Transverse colon (tissue), 4 donors: ENCODE data around the gene C5orf46. TPM values are rescaled to one million over a fixed set of nuclear protein-coding genes. Genes with fewer than 3 reads are reported as not detected.

Experiments
- DNase-seq: peaks from one replicate; pipeline ENCODE4 v3.0.0-alpha.2; 2019
- H3K27ac ChIP-seq, 4 donors: fragments of 200-600 bp; sonication (generic); 2 replicates each; pipeline ENCODE4 v1.5.1; 2016 to 2018; ENCODE audit warnings: inconsistent platforms in 4 of 4
- H3K27me3 ChIP-seq: fragments of 200-600 bp; sonication (generic); 2 replicates; pipeline ENCODE4 v1.5.1; 2017; ENCODE audit warnings: inconsistent platforms
- H3K36me3 ChIP-seq, 4 donors: fragments of 200-600 bp; sonication (generic); 2 replicates each; pipeline ENCODE4 v1.5.1; 2017 to 2019; ENCODE audit warnings: inconsistent platforms in 4 of 4
- H3K4me1 ChIP-seq, 4 donors: fragments of 200-600 bp; sonication (generic); 2 replicates each; pipeline ENCODE4 v1.5.1; 2017 to 2020; ENCODE audit warnings: inconsistent platforms in 4 of 4
- H3K4me3 ChIP-seq, 4 donors: fragments of 200-600 bp; sonication (generic); 1 replicate in 1 of 4; 2 replicates in 3 of 4; pipeline versions ENCODE4 v1.5.1 to v1.6.1; 2017 to 2019; ENCODE audit warnings: inconsistent platforms in 4 of 4
- H3K9me3 ChIP-seq, 2 donors: fragments of 200-600 bp; sonication (generic); 2 replicates each; pipeline ENCODE4 v1.5.1; 2017 to 2019; ENCODE audit warnings: inconsistent platforms in 2 of 2
- EP300 ChIP-seq: sonication (generic); formaldehyde crosslinking; IDR thresholded peaks from one replicate; pipeline ENCODE4 v1.6.1; 2017; ENCODE audit warnings: antibody characterized with exemption, low read depth
- POLR2A ChIP-seq: fragments of 450-650 bp; IDR thresholded peaks from one replicate; pipeline ENCODE4 v1.6.1; 2016; ENCODE audit warnings: antibody characterized with exemption, mild to moderate bottlenecking, moderate library complexity
- POLR2AphosphoS5 ChIP-seq, 3 donors: sonication (generic); formaldehyde crosslinking; IDR thresholded peaks; one replicate each; pipeline ENCODE4 v1.6.1; 2016; ENCODE audit warnings: antibody characterized with exemption in 3 of 3
- WGBS, 2 donors: methylation state at CpG; one replicate each; pipeline ENCODE4 v1.1.5; 2018; ENCODE audit warnings: low coverage in 1 of 2; 5-methylcytosine and 5-hydroxymethylcytosine counted together
- in situ Hi-C, 4 donors: fragments of 200-750 bp; cut with MboI; loops; one replicate each; pipeline versions ENCODE4 v1.15.0 to v1.15.1; 2017; ENCODE audit warnings: low sequenced_read_pairs in 3 of 4, low pct_ligation_motif_present in 1 of 4, low pct_unique_long_range_greater_than_20kb in 1 of 4
- intact Hi-C: fragments of 100-400 bp; cut with DNase I; formaldehyde crosslinking; loops from one replicate; pipeline ENCODE4 v1.15.1; 2023; ENCODE audit warnings: low total_unique reads
- total RNA-seq, 4 donors: library from RNA; depleted of rRNA; stranded (reverse); fragments of >200 nt; gene quantifications; one replicate each; pipeline ENCODE4 v1.1.0, GENCODE V29; 2016
- TF ChIP-seq, protein P1 (sequence below), 5 experiments: fragments of 200-600 bp in 3 of 5; fragments of 450-650 bp in 2 of 5; sonication (generic) in 3 of 5; IDR thresholded peaks; 1 replicate in 2 of 5; 2 replicates in 3 of 5; pipeline ENCODE4 v1.5.1; 2016 to 2017; ENCODE audit warnings: antibody characterized with exemption in 5 of 5, inconsistent platforms in 3 of 5, mild to moderate bottlenecking in 2 of 5, moderate library complexity in 1 of 5

The C5orf46 gene
- total RNA-seq, 4 donors from 2014 or later = not detected

DNA sequence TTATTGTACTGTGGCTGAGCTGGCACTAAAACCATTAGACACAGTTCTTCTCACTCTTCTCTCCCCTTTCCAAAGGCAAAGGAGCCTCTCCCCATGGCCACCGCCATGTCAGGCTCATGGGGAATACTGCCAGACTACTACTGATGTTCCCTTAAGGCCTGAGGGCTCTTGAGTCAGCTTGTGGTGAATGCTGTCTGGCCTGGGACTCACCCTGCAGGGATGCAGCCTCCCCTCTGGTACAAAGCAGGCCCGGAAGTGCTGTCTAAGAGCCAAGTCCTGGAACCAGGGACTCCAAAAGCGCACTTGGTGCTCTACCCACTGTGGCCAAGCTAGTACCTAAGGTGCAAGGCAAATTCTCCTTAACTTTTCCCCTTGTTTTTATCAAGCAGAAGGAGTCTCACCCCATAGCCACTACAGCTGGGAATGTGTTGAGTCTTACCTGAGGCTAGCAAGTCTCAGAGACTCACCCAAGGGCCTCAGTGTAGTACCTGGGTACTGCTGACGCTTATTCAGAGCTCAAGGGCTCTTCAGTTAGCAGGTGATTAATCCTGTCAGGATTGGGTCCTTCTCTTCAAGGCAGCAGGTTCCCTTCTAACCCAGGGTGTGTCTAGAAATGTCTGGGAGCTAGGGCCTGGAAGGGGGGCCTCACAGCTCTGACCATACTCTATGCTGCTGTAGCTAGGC, 33.2 kb upstream of the C5orf46 start:
- intact Hi-C loops = no loop called here
- H3K27me3 ChIP-seq = no peaks in the 10 kb centered on the region
- DNase-seq = no peak
- in situ Hi-C loops = loop anchor here in 1 of 4 donors (10.0 kb wide), 1 partner anchor 55 kb away; no protein-coding TSS in a partner anchor
- H3K4me1 ChIP-seq = no peaks in the 10 kb centered on the region
- H3K9me3 ChIP-seq = no peaks in the 10 kb centered on the region
- WGBS, 2 donors = 87 to 91% methylated on average over 3 to 4 of the region's 4 CpGs
- no peaks in the 10 kb centered on the region for H3K36me3 ChIP-seq
- no peak overlapping the region for H3K27ac ChIP-seq
- no peak overlapping the region for H3K4me3 ChIP-seq
- TF ChIP-seq, protein P1, sequence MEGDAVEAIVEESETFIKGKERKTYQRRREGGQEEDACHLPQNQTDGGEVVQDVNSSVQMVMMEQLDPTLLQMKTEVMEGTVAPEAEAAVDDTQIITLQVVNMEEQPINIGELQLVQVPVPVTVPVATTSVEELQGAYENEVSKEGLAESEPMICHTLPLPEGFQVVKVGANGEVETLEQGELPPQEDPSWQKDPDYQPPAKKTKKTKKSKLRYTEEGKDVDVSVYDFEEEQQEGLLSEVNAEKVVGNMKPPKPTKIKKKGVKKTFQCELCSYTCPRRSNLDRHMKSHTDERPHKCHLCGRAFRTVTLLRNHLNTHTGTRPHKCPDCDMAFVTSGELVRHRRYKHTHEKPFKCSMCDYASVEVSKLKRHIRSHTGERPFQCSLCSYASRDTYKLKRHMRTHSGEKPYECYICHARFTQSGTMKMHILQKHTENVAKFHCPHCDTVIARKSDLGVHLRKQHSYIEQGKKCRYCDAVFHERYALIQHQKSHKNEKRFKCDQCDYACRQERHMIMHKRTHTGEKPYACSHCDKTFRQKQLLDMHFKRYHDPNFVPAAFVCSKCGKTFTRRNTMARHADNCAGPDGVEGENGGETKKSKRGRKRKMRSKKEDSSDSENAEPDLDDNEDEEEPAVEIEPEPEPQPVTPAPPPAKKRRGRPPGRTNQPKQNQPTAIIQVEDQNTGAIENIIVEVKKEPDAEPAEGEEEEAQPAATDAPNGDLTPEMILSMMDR (IDR thresholded peaks at IDR 0.05) = no peak
- TF ChIP-seq POLR2AphosphoS5 (IDR thresholded peaks at IDR 0.05) = no peak
- no peak for TF ChIP-seq POLR2A
- no peak for TF ChIP-seq EP300

DNA sequence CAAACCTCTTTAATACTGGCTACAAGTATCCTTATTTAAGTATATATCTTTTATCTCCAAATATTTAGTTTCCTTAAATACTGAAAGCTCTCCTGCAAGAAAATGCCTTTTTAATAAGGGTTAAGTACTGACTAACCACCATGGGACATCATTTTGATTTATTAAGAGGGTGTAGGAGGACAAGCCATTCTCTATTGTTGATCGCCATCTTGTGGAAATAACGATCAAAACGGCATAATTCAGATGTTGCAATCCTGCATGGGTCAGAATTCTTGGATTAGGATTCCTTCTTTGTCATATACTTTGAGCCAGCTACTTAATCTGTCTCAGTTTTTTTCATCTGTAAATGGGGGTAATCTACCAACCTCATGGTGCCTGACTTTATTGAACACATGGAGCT, 28.7 kb upstream of the C5orf46 start:
- no peaks in the 10 kb centered on the region for H3K4me1 ChIP-seq
- no peak for DNase-seq
- WGBS, 2 donors = 0 to 2% methylated on average over 3 of the region's 3 CpGs
- intact Hi-C loops (no loop called here), in situ Hi-C loops (loop anchor here in 1 of 4 donors (10.0 kb wide), 1 partner anchor 50 kb away; no protein-coding TSS in a partner anchor)
- no peak overlapping the region for H3K4me3 ChIP-seq
- no peaks in the 10 kb centered on the region for H3K36me3 ChIP-seq
- no peaks in the 10 kb centered on the region for H3K9me3 ChIP-seq
- H3K27ac ChIP-seq = no peak overlapping the region
- TF ChIP-seq EP300 (no peak), POLR2A (no peak), POLR2AphosphoS5 (IDR thresholded peaks at IDR 0.05) (no peak)
- TF ChIP-seq, protein P1 (IDR thresholded peaks at IDR 0.05) = peak; percentile 19 to 58 (median 42)
- no peaks in the 10 kb centered on the region for H3K27me3 ChIP-seq

DNA sequence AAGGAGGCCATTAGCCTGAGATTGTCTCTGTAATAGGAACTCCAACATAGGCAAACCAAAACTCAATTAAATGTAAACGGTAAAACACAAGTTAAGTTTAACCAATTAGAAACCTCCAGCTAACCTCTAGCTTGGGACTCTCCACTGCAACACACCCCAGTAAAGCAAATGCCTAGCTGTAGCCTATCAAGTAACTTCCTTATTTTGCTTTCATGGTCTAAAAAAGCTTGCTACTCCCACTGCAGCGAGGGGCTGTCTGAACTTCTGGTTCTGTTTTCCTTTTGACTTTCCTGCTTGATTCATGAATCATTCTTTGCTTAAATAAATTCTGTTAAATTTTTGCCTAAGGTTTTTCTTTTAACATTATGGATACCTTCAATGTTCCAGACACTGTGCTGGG, 24.4 kb upstream of the C5orf46 start:
- H3K4me1 ChIP-seq = no peaks in the 10 kb centered on the region
- TF ChIP-seq EP300 = no peak
- WGBS, 2 donors = 54 to 66% methylated on average over 2 of the region's 2 CpGs
- H3K27me3 ChIP-seq = no peaks in the 10 kb centered on the region
- in situ Hi-C loops (loop anchor here in 1 of 4 donors (10.0 kb wide), 1 partner anchor 46 kb away; no protein-coding TSS in a partner anchor), intact Hi-C loops (no loop called here)
- H3K9me3 ChIP-seq = no peaks in the 10 kb centered on the region
- DNase-seq = no peak
- H3K36me3 ChIP-seq = no peaks in the 10 kb centered on the region
- H3K27ac ChIP-seq = no peak overlapping the region
- no peak overlapping the region for H3K4me3 ChIP-seq

DNA sequence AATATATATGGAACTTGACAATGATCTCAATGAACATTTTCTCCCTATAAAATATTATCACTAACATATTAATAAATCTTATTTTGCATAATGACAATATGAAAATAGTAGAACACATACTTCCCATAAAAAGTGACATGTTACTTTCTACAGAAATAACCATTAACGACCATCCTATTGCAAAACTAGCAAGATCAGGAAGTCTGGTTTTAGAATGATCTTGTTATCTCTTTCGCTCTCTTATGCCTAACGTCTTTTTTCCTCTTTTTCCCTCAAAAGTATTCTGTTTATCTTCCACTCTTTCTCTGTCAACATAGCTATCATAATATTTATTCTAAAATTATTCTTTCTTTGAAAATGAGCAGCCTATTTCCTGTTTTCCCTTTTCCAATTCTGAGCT, 21.6 kb upstream of the C5orf46 start:
- no peaks in the 10 kb centered on the region for H3K36me3 ChIP-seq
- 40% methylated on average over 3 of the region's 3 CpGs for WGBS, 2 donors
- intact Hi-C loops (no loop called here), in situ Hi-C loops (no loop called here)
- H3K9me3 ChIP-seq = no peaks in the 10 kb centered on the region
- no peak for DNase-seq
- no peak overlapping the region for H3K4me3 ChIP-seq
- TF ChIP-seq, protein P1 (IDR thresholded peaks at IDR 0.05) = no peak
- no peak for TF ChIP-seq POLR2A
- TF ChIP-seq EP300 = no peak
- no peak for TF ChIP-seq POLR2AphosphoS5 (IDR thresholded peaks at IDR 0.05)
- H3K4me1 ChIP-seq = no peaks in the 10 kb centered on the region
- H3K27me3 ChIP-seq = no peaks in the 10 kb centered on the region
- H3K27ac ChIP-seq = no peak overlapping the region
